Activated CD8-positive, alpha-beta memory T cell treated with anti-CD3 and anti-CD28 coated beads, Interleukin-2, amount 50 U/mL, for 4 hours (primary cell): ENCODE results near the gene GNG7.
A peak's percentile ranks its signal among the peaks of the same experiment; 100 is the strongest.
"Not testable (repeated sequence)": the region's sequence is repeated elsewhere in the genome, so short reads cannot be mapped to it uniquely, and the experiment has no call there.

Experiments
- DNase-seq: peaks from one replicate; pipeline ENCODE4 v3.0.0-alpha.2; 2020

GNG7 gene

GRCh38 chr19:2668175-2668763 lies 34.2 kb downstream of the GNG7 start:
- no peak for DNase-seq

GRCh38 chr19:2667349-2667748 lies 35.1 kb downstream of the GNG7 start:
- not testable (repeated sequence) for DNase-seq

GRCh38 chr19:2666344-2666994 lies 36.0 kb downstream of the GNG7 start:
- DNase-seq: no peak

- no peak for DNase-seq
Measured at GRCh38 chr19:2665103-2665502, 37.4 kb downstream of the GNG7 start.

GRCh38 chr19:2663920-2664571 lies 38.4 kb downstream of the GNG7 start:
- no peak for DNase-seq

- no peak for DNase-seq
Measured at GRCh38 chr19:2661615-2662014, 40.9 kb downstream of the GNG7 start.

GRCh38 chr19:2659856-2660432 lies 42.5 kb downstream of the GNG7 start:
- no peak for DNase-seq

GRCh38 chr19:2656533-2656932 lies 46.0 kb downstream of the GNG7 start:
- no peak for DNase-seq

- DNase-seq: no peak
Measured at GRCh38 chr19:2653710-2654707, 48.5 kb downstream of the GNG7 start.

GRCh38 chr19:2653218-2653617 lies 49.3 kb downstream of the GNG7 start:
- no peak for DNase-seq

GRCh38 chr19:2652504-2653099 lies 49.9 kb downstream of the GNG7 start:
- DNase-seq: no peak

- DNase-seq: not testable (repeated sequence)
Measured at GRCh38 chr19:2651002-2651733, 51.3 kb downstream of the GNG7 start.

GRCh38 chr19:2650515-2650914 lies 52.0 kb downstream of the GNG7 start:
- no peak for DNase-seq

GRCh38 chr19:2648528-2648937 lies 54.0 kb downstream of the GNG7 start:
- DNase-seq: peak; percentile 79

GRCh38 chr19:2648099-2648498 lies 54.4 kb downstream of the GNG7 start:
- DNase-seq: no peak

GRCh38 chr19:2646866-2647535 lies 55.5 kb downstream of the GNG7 start:
- DNase-seq: no peak

GRCh38 chr19:2645826-2646225 lies 56.7 kb downstream of the GNG7 start:
- DNase-seq: no peak

GRCh38 chr19:2643123-2643737 lies 59.3 kb downstream of the GNG7 start:
- DNase-seq: not testable (repeated sequence)

- no peak for DNase-seq
Measured at GRCh38 chr19:2641332-2641698, 61.2 kb downstream of the GNG7 start.

- no peak for DNase-seq
Measured at GRCh38 chr19:2640563-2641331, 61.7 kb downstream of the GNG7 start.
